Measurements from ENCODE around the gene LRRC3C.

Gene LRRC3C

DNA sequence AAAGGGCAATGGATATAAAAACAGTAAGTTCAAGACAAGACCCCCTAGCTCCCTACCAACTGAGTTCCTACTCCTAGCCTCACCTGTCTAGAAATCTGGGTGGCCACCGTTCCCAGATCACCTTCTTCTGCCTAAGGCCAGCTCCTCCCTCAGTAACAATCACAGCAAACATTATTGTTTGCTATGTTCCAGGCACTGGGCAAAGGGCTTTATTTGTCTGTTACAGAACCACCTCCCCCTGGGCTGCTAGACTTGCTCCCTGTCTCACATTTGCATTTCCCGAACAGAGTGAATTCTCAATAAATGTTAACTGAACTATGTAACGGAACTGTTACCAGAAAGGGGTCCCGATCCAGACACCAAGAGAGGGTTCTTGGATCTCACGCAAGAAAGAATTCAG, 6.8 kb downstream of the LRRC3C start:
- Histone ChIP-seq H3K4me3 (ENCODE audit: low read length, poor library complexity, severe bottlenecking) (no peak overlapping the region), H3K9ac (ENCODE audit: low read depth, low read length, poor library complexity, severe bottlenecking) (no peak overlapping the region), H3K27me3 (ENCODE audit: insufficient read depth, low read length, poor library complexity, severe bottlenecking) (no peaks in the 10 kb centered on the region), H3K79me2 (ENCODE audit: insufficient read depth, low read length) (no peaks in the 10 kb centered on the region), H3K9me3 (ENCODE audit: insufficient read depth, low read depth, low read length) (no peaks in the 10 kb centered on the region), H3K9me2 (replicated peaks; ENCODE audit: low read depth, low read length) (no peaks in the 10 kb centered on the region), H3K4me1 (ENCODE audit: insufficient read depth, low read length, poor library complexity, severe bottlenecking) (peaks cover 2% of the 10 kb centered on the region), H3K4me2 (ENCODE audit: low read depth, low read length, poor library complexity, severe bottlenecking) (no peak overlapping the region), H2AFZ (ENCODE audit: low read length) (no peak overlapping the region; the same call in 1 of the 2 replicates), H3K36me3 (ENCODE audit: insufficient read depth, low read length) (no peaks in the 10 kb centered on the region), H3F3A (ENCODE audit: low read depth) (no peaks in the 10 kb centered on the region), H4K20me1 (ENCODE audit: insufficient read depth, low read length, poor library complexity, severe bottlenecking) (no peaks in the 10 kb centered on the region)
- TF ChIP-seq, protein P1, sequence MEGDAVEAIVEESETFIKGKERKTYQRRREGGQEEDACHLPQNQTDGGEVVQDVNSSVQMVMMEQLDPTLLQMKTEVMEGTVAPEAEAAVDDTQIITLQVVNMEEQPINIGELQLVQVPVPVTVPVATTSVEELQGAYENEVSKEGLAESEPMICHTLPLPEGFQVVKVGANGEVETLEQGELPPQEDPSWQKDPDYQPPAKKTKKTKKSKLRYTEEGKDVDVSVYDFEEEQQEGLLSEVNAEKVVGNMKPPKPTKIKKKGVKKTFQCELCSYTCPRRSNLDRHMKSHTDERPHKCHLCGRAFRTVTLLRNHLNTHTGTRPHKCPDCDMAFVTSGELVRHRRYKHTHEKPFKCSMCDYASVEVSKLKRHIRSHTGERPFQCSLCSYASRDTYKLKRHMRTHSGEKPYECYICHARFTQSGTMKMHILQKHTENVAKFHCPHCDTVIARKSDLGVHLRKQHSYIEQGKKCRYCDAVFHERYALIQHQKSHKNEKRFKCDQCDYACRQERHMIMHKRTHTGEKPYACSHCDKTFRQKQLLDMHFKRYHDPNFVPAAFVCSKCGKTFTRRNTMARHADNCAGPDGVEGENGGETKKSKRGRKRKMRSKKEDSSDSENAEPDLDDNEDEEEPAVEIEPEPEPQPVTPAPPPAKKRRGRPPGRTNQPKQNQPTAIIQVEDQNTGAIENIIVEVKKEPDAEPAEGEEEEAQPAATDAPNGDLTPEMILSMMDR (conservative IDR thresholded peaks at IDR 0.05; ENCODE audit: low read length), result no peak
- no peak for TF ChIP-seq EZH2phosphoT487 (IDR thresholded peaks at IDR 0.05; ENCODE audit: borderline replicate concordance)

DNA sequence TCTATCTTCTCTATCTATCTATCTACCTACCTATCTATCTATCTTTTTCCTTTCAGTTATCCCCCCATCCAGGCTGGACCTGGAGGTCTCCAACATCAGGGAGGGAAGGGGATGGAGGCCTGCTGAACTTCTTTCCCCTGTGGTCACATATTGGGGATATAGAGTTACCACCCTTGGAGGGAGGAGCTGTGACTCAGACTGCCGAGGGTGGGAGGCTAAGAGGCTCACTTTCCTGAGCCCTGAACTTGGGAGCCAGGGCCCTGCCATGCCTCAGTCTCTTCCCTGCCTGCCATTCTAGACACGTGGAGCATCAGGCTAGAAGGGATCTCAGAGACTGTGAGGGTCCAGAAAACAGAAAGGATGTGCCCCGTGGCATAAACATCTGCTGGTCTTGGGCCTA, 8.4 kb downstream of the LRRC3C start:
- no peaks in the 10 kb centered on the region for H3K79me2 ChIP-seq (ENCODE audit: insufficient read depth, low read length)
- TF ChIP-seq, protein P1 (conservative IDR thresholded peaks at IDR 0.05; ENCODE audit: low read length), result no peak
- TF ChIP-seq EZH2phosphoT487 (IDR thresholded peaks at IDR 0.05; ENCODE audit: borderline replicate concordance), result no peak
- H3K4me2 ChIP-seq (ENCODE audit: low read depth, low read length, poor library complexity, severe bottlenecking), result no peak overlapping the region
- no peaks in the 10 kb centered on the region for H3K36me3 ChIP-seq (ENCODE audit: insufficient read depth, low read length)
- H3K4me1 ChIP-seq (ENCODE audit: insufficient read depth, low read length, poor library complexity, severe bottlenecking), result peaks cover 9% of the 10 kb centered on the region
- no peak overlapping the region for H3K9ac ChIP-seq (ENCODE audit: low read depth, low read length, poor library complexity, severe bottlenecking)
- H3K4me3 ChIP-seq (ENCODE audit: low read length, poor library complexity, severe bottlenecking), result no peak overlapping the region
- no peak overlapping the region for H2AFZ ChIP-seq (ENCODE audit: low read length)
- no peaks in the 10 kb centered on the region for H3F3A ChIP-seq (ENCODE audit: low read depth)
- no peaks in the 10 kb centered on the region for H4K20me1 ChIP-seq (ENCODE audit: insufficient read depth, low read length, poor library complexity, severe bottlenecking)
- no peaks in the 10 kb centered on the region for H3K9me3 ChIP-seq (ENCODE audit: insufficient read depth, low read depth, low read length)
- no peaks in the 10 kb centered on the region for H3K27me3 ChIP-seq (ENCODE audit: insufficient read depth, low read length, poor library complexity, severe bottlenecking)
- H3K9me2 ChIP-seq (replicated peaks; ENCODE audit: low read depth, low read length), result no peaks in the 10 kb centered on the region

DNA sequence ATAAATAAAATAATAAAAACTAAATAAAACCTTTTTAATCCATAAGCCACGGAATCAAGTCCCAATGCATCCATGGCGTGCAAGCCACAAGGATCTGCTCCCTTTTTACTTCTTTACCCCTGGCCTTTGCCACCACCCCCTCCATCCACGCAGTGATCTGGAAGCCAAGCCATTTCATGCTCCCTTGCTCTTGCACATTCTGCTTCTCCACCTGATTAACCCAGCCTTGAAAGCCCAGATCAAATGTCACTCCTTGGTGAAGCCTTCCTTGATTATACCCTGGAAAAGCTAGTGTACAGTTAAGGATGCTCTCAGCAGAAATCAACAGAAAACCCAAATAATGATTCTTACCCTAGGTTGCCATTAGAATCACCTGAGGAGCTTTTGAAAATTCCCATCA, 9.9 kb downstream of the LRRC3C start:
- Histone ChIP-seq H3K9me3 (ENCODE audit: insufficient read depth, low read depth, low read length) (no peaks in the 10 kb centered on the region), H3K9me2 (replicated peaks; ENCODE audit: low read depth, low read length) (no peaks in the 10 kb centered on the region), H2AFZ (ENCODE audit: low read length) (no peak overlapping the region), H3K9ac (ENCODE audit: low read depth, low read length, poor library complexity, severe bottlenecking) (no peak overlapping the region), H3K79me2 (ENCODE audit: insufficient read depth, low read length) (no peaks in the 10 kb centered on the region), H3K4me2 (ENCODE audit: low read depth, low read length, poor library complexity, severe bottlenecking) (no peak overlapping the region), H3K36me3 (ENCODE audit: insufficient read depth, low read length) (no peaks in the 10 kb centered on the region), H3F3A (ENCODE audit: low read depth) (no peaks in the 10 kb centered on the region), H3K27me3 (ENCODE audit: insufficient read depth, low read length, poor library complexity, severe bottlenecking) (no peaks in the 10 kb centered on the region), H3K4me1 (ENCODE audit: insufficient read depth, low read length, poor library complexity, severe bottlenecking) (peaks cover 9% of the 10 kb centered on the region), H3K4me3 (ENCODE audit: low read length, poor library complexity, severe bottlenecking) (no peak overlapping the region), H4K20me1 (ENCODE audit: insufficient read depth, low read length, poor library complexity, severe bottlenecking) (no peaks in the 10 kb centered on the region)
- no peak for TF ChIP-seq EZH2phosphoT487 (IDR thresholded peaks at IDR 0.05; ENCODE audit: borderline replicate concordance)
- TF ChIP-seq, protein P1 (conservative IDR thresholded peaks at IDR 0.05; ENCODE audit: low read length), result no peak

Measured in Loucy (cell line).